CD14-positive monocyte (primary cell): ENCODE results near the gene DSCAML1. TPM values are rescaled to one million over a fixed set of nuclear protein-coding genes. Genes with fewer than 3 reads are reported as not detected.
A peak's percentile ranks its signal among the peaks of the same experiment; 100 is the strongest.

Source experiments
- DNase-seq, 3 donors: peaks; one replicate each; pipeline ENCODE4 v3.0.0-alpha.2; 2011 to 2022
- H2AFZ ChIP-seq: 2 replicates; pipeline ENCODE4 v1.6.0; 2012; ENCODE audit warnings: mild to moderate bottlenecking, low read depth, low read length, inconsistent platforms; ENCODE audit not compliant: insufficient read depth, poor library complexity, severe bottlenecking
- H3K27ac ChIP-seq, 2 donors: 1 replicate in 1 of 2; 2 replicates in 1 of 2; pipeline ENCODE4 v1.5.1; 2012 to 2013; ENCODE audit warnings: low read length in 2 of 2, control low read depth in 1 of 2, inconsistent platforms in 1 of 2, low read depth in 1 of 2, mild to moderate bottlenecking in 1 of 2
- H3K27me3 ChIP-seq, 2 donors: one replicate each; pipeline versions ENCODE4 v1.6.0 to v1.6.1; 2011 to 2013; ENCODE audit warnings: low read length in 2 of 2; ENCODE audit not compliant: control insufficient read depth in 2 of 2, insufficient read depth in 2 of 2
- H3K36me3 ChIP-seq, 2 donors: replicated peaks in 1 of 2; 1 replicate in 1 of 2; 2 replicates in 1 of 2; pipeline versions ENCODE4 v1.5.1 to v1.6.1; 2012 to 2013; ENCODE audit warnings: low read length in 2 of 2, control low read depth in 1 of 2, inconsistent platforms in 1 of 2, mild to moderate bottlenecking in 1 of 2; ENCODE audit not compliant: insufficient read depth in 2 of 2, control insufficient read depth in 1 of 2
- H3K4me1 ChIP-seq, 2 donors: 1 replicate in 1 of 2; 2 replicates in 1 of 2; pipeline versions ENCODE4 v1.5.1 to v1.6.1; 2012 to 2013; ENCODE audit warnings: low read length in 2 of 2, control low read depth in 1 of 2, inconsistent platforms in 1 of 2, mild to moderate bottlenecking in 1 of 2, moderate library complexity in 1 of 2; ENCODE audit not compliant: insufficient read depth in 2 of 2, control insufficient read depth in 1 of 2
- H3K4me2 ChIP-seq: replicated peaks from 2 replicates; pipeline ENCODE3; 2012; ENCODE audit warnings: low read length, moderate library complexity, mild to moderate bottlenecking; ENCODE audit not compliant: poor library complexity, severe bottlenecking; ENCODE audit errors: extremely low read depth
- H3K4me3 ChIP-seq, 3 experiments: fragments of 200-600 bp in 1 of 3; sonication (generic) in 1 of 3; replicated peaks in 1 of 3; 1 replicate in 2 of 3; 2 replicates in 1 of 3; pipeline ENCODE4 v1.5.1; 2011 to 2013; ENCODE audit warnings: low read length in 3 of 3, mild to moderate bottlenecking in 3 of 3, control low read depth in 2 of 3, low read depth in 2 of 3, inconsistent platforms in 1 of 3, moderate library complexity in 1 of 3
- H3K79me2 ChIP-seq: 2 replicates; pipeline ENCODE4 v1.6.0; 2012; ENCODE audit warnings: mild to moderate bottlenecking, control low read depth, inconsistent platforms, low read length, moderate library complexity; ENCODE audit not compliant: insufficient read depth
- H3K9ac ChIP-seq: 2 replicates; pipeline ENCODE4 v1.6.0; 2017; ENCODE audit warnings: low read length, mild to moderate bottlenecking; ENCODE audit not compliant: insufficient read depth, poor library complexity, severe bottlenecking
- H3K9me3 ChIP-seq, 2 donors: replicated peaks in 1 of 2; 1 replicate in 1 of 2; 2 replicates in 1 of 2; pipeline versions ENCODE4 v1.5.1 to v1.6.1; 2012 to 2013; ENCODE audit warnings: low read length in 2 of 2, control low read depth in 1 of 2; ENCODE audit not compliant: control insufficient read depth in 1 of 2, insufficient read depth in 1 of 2
- H4K20me1 ChIP-seq: 2 replicates; pipeline ENCODE4 v1.6.0; 2012; ENCODE audit warnings: mild to moderate bottlenecking, low read length, control low read depth, moderate library complexity; ENCODE audit not compliant: insufficient read depth
- H3K27ac Mint-ChIP-seq, 7 donors: one replicate each; pipeline ENCODE4 v1.8.0; 2020; ENCODE audit warnings: mild to moderate bottlenecking in 7 of 7, mixed read lengths in 7 of 7, moderate library complexity in 6 of 7, inconsistent platforms in 2 of 7
- H3K27me3 Mint-ChIP-seq, 3 donors: one replicate each; pipeline ENCODE4 v1.8.0; 2021 to 2022; ENCODE audit warnings: low read depth in 3 of 3, mild to moderate bottlenecking in 3 of 3, mixed read lengths in 3 of 3, moderate library complexity in 3 of 3, inconsistent platforms in 1 of 3
- H3K36me3 Mint-ChIP-seq, 2 donors: one replicate each; pipeline ENCODE4 v1.8.0; 2020; ENCODE audit warnings: mixed read lengths in 2 of 2, inconsistent platforms in 1 of 2, mild to moderate bottlenecking in 1 of 2
- H3K4me1 Mint-ChIP-seq: one replicate; pipeline ENCODE4 v1.8.0; 2020; ENCODE audit warnings: mild to moderate bottlenecking, mixed read lengths
- H3K4me3 Mint-ChIP-seq, 2 donors: one replicate each; pipeline ENCODE4 v1.8.0; 2020; ENCODE audit warnings: mild to moderate bottlenecking in 2 of 2, mixed read lengths in 2 of 2, moderate library complexity in 1 of 2
- H3K9me3 Mint-ChIP-seq, 7 donors: one replicate each; pipeline ENCODE4 v1.8.0; 2020 to 2022; ENCODE audit warnings: mixed read lengths in 7 of 7, mild to moderate bottlenecking in 6 of 7, moderate library complexity in 6 of 7, inconsistent platforms in 2 of 7
- CTCF ChIP-seq: fragments of 200-600 bp; IDR thresholded peaks from one replicate; pipeline ENCODE4 v1.8.0; 2022; ENCODE audit warnings: antibody characterized with exemption, mild to moderate bottlenecking
- WGBS: methylation state at CpG from one replicate; pipeline ENCODE4 v1.1.5; 2013; ENCODE audit warnings: missing lambda C conversion rate; ENCODE audit not compliant: insufficient coverage; 5-methylcytosine and 5-hydroxymethylcytosine counted together
- intact Hi-C, 2 donors: fragments of 100-400 bp; cut with micrococcal nuclease; formaldehyde crosslinking; loops; one replicate each; pipeline versions ENCODE4 v1.15.0 to v1.15.1; 2023
- polyA plus RNA-seq, 3 donors: library from polyadenylated mRNA; depleted of rRNA in 1 of 3; unstranded in 2 of 3; stranded (reverse) in 1 of 3; fragments of 300-500 nt in 2 of 3; fragments of >200 nt in 1 of 3; fragmentation: Illumina TruSeq in 2 of 3; gene quantifications; 1 replicate in 2 of 3; 2 replicates in 1 of 3; pipeline ENCODE4 v1.2.3, GENCODE V29; 2012 to 2021

The DSCAML1 gene
- polyA plus RNA-seq, 3 donors: not detected

GRCh38 chr11:117841551-117842031, 44.6 kb upstream of the DSCAML1 start:
- Histone ChIP-seq H4K20me1 (no peaks in the 10 kb centered on the region), H3K9me3 (no peaks in the 10 kb centered on the region), H3K27ac (peak overlapping the region; percentile 96 to 99), H3K27me3 (no peaks in the 10 kb centered on the region), H3K4me3 (peak overlapping the region in 1 of 3 experiments; percentile 21), H3K9ac (peak overlapping the region; percentile 52), H3K4me1 (peaks cover 74 to 75% of the 10 kb centered on the region in 2 donors), H3K4me2 (peak overlapping the region; percentile 35), H3K79me2 (peaks cover 8% of the 10 kb centered on the region), H2AFZ (no peak overlapping the region), H3K36me3 (no peaks in the 10 kb centered on the region)
- 0% methylated on average over 2 of the region's 7 CpGs for WGBS
- no peak for TF ChIP-seq CTCF
- peak; percentile 38 to 76 (median 50) for DNase-seq
- Mint-ChIP-seq H3K36me3 (peaks cover 6 to 24% of the 10 kb centered on the region in 2 donors), H3K27ac (peak overlapping the region; percentile 98 to 100 (median 99)), H3K4me3 (peak overlapping the region; percentile 48 to 76), H3K9me3 (no peaks in the 10 kb centered on the region), H3K27me3 (peaks cover 0 to 2% (median 0%) of the 10 kb centered on the region in 3 donors), H3K4me1 (peaks cover 74% of the 10 kb centered on the region)
- intact Hi-C loops: loop anchor here in 1 of 2 donors (2.0 to 5.0 kb wide), 2 partner anchors 13 to 34 kb away; no protein-coding TSS in a partner anchor

DNA sequence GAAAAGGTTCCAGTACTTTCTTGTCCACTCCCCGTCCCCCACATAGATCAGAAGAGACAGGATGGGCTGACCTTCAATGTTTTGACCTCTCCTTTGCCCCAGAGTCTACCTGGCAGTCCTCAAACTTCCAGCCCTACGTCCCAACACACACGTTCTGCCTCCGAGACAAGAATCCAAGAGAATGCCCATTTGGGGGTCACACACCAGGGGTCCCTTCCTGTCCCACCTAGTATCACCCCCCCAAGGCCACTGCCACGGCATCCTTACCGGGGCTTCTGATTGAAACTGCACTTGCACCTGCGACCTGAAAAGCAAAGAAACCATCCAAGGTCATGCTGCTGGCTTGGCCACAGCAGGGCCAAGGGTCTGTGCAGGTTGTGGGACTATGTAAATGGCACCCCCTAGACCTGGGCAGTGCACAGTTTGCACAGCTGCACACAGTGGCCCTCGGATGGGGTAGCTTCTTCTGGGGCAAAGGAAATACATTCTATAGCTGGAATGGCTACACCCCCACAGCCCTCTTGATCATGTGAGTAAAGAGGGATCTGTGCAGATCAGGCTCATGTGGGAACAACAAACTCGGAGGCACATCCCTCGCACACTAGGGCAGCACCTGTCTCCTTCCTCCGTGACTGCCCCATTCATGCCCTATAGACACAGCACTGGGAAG, 44.0 kb upstream of the DSCAML1 start:
- H4K20me1 ChIP-seq: no peaks in the 10 kb centered on the region
- H3K4me2 ChIP-seq: peak overlapping the region; percentile 35
- peak overlapping the region; percentile 48 to 76 for H3K4me3 Mint-ChIP-seq
- peak overlapping the region; percentile 96 to 99 for H3K27ac ChIP-seq
- no peaks in the 10 kb centered on the region for H3K27me3 ChIP-seq
- H2AFZ ChIP-seq: no peak overlapping the region
- TF ChIP-seq CTCF: no peak
- H3K4me3 ChIP-seq: peak overlapping the region in 1 of 3 experiments; percentile 21
- peaks cover 0 to 4% (median 0%) of the 10 kb centered on the region in 3 donors for H3K27me3 Mint-ChIP-seq
- no peaks in the 10 kb centered on the region for H3K36me3 ChIP-seq
- peaks cover 6 to 24% of the 10 kb centered on the region in 2 donors for H3K36me3 Mint-ChIP-seq
- peak overlapping the region; percentile 98 to 100 (median 99) for H3K27ac Mint-ChIP-seq
- WGBS: 85% methylated on average over 9 of the region's 11 CpGs
- peaks cover 80 to 81% of the 10 kb centered on the region in 2 donors for H3K4me1 ChIP-seq
- H3K4me1 Mint-ChIP-seq: peaks cover 79% of the 10 kb centered on the region
- H3K9ac ChIP-seq: peak overlapping the region; percentile 52
- no peaks in the 10 kb centered on the region for H3K9me3 ChIP-seq
- no peak for DNase-seq
- intact Hi-C loops: loop anchor here in 1 of 2 donors (5.0 kb wide), 1 partner anchor 34 kb away; no protein-coding TSS in a partner anchor
- peaks cover 8% of the 10 kb centered on the region for H3K79me2 ChIP-seq
- no peaks in the 10 kb centered on the region for H3K9me3 Mint-ChIP-seq
